GM04503 (cell line): ENCODE data around the gene ARPC4.

Source experiments
- DNase-seq: peaks from one replicate; pipeline ENCODE4 v3.0.0-alpha.2; 2012; ENCODE audit warnings: low read depth

The ARPC4 gene

GRCh38 chr3:9792405-9793160 lies at the start of gene ARPC4, which contains the start of gene TADA3:
ARPC4 (plus strand) TSS chr3:9793082; CDS start chr3:9793122, 40 bp downstream.
TADA3 (minus strand) TSS chr3:9792473; CDS start chr3:9791466, 1,007 bp downstream.
- DNase-seq: peak; percentile 84

- DNase-seq: no peak
These were observed 49.3 kb upstream of the ARPC4 start for GRCh38 chr3:9743548-9743947.

- DNase-seq: no peak
These were observed 48.7 kb upstream of the ARPC4 start for GRCh38 chr3:9744162-9744561.

GRCh38 chr3:9745521-9745920 lies 47.4 kb upstream of the ARPC4 start:
- no peak for DNase-seq

- no peak for DNase-seq
These were observed 46.6 kb upstream of the ARPC4 start for GRCh38 chr3:9746330-9746729.

GRCh38 chr3:9747267-9747666 lies 45.6 kb upstream of the ARPC4 start:
- no peak for DNase-seq

GRCh38 chr3:9748031-9748430 lies 44.9 kb upstream of the ARPC4 start:
- no peak for DNase-seq

- no peak for DNase-seq
These were observed 43.6 kb upstream of the ARPC4 start for GRCh38 chr3:9749296-9749644.

- peak; percentile 96 for DNase-seq
These were observed 43.0 kb upstream of the ARPC4 start, which contains the start of gene OGG1 for GRCh38 chr3:9749645-9750555. OGG1 (plus strand) TSS chr3:9749952; CDS start chr3:9750287, 335 bp downstream.

GRCh38 chr3:9750556-9751411 lies 42.1 kb upstream of the ARPC4 start:
- DNase-seq: no peak

GRCh38 chr3:9754678-9755077 lies 38.2 kb upstream of the ARPC4 start:
- no peak for DNase-seq

- no peak for DNase-seq
These were observed 35.5 kb upstream of the ARPC4 start for GRCh38 chr3:9757427-9757826.

GRCh38 chr3:9760779-9761505 lies 31.9 kb upstream of the ARPC4 start:
- no peak for DNase-seq

GRCh38 chr3:9761919-9762318 lies 31.0 kb upstream of the ARPC4 start:
- DNase-seq: no peak

GRCh38 chr3:9762871-9763270 lies 30.0 kb upstream of the ARPC4 start:
- no peak for DNase-seq

- no peak for DNase-seq
These were observed 27.0 kb upstream of the ARPC4 start for GRCh38 chr3:9765865-9766264.

GRCh38 chr3:9767418-9767817 lies 25.5 kb upstream of the ARPC4 start:
- DNase-seq: no peak

GRCh38 chr3:9768141-9768775 lies 24.6 kb upstream of the ARPC4 start:
- DNase-seq: no peak

GRCh38 chr3:9769012-9769411 lies 23.9 kb upstream of the ARPC4 start:
- no peak for DNase-seq

- DNase-seq: no peak
These were observed 23.2 kb upstream of the ARPC4 start, which contains the start of gene CAMK1 for GRCh38 chr3:9769426-9770275. CAMK1 (minus strand) TSS chr3:9769947; CDS start chr3:9767749, 2,198 bp downstream.
